Kidney tubule cell (primary cell): ENCODE measurements around the gene GNG2.

ENCODE experiments used
- DNase-seq: peaks from one replicate; pipeline ENCODE4 v3.0.0-alpha.2; 2018; ENCODE audit warnings: low spot score

GNG2 gene

DNA sequence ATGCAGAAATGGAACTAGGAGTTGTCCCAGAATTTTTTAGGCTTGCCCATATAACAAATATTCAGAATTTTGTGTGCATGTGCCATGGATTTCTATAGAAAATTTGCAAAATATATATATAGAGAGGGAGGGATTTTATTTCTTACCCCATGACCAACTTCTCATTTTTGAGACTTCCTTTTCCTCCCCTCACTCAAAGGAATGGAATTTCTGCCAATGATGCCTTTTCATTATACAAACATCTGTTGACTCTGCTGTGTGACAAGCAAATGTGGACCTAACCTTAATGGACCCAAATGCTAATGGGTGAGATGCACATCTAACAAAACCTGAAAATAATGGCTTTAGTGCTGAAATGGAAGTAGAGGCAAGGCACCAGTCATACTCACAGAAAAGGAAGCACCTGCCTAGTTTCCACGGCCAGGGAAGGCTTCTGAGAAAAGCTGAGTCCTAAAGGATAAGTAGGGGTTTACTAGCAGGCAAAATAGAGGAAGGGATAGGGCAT, 3.6 kb upstream of the GNG2 start:
- no peak for DNase-seq

- no peak for DNase-seq
These were observed 1.3 kb upstream of the GNG2 start for GRCh38 chr14:51859131-51859530.

GRCh38 chr14:51860825-51861499, 550 bp downstream of the GNG2 start:
- DNase-seq, result no peak

DNA sequence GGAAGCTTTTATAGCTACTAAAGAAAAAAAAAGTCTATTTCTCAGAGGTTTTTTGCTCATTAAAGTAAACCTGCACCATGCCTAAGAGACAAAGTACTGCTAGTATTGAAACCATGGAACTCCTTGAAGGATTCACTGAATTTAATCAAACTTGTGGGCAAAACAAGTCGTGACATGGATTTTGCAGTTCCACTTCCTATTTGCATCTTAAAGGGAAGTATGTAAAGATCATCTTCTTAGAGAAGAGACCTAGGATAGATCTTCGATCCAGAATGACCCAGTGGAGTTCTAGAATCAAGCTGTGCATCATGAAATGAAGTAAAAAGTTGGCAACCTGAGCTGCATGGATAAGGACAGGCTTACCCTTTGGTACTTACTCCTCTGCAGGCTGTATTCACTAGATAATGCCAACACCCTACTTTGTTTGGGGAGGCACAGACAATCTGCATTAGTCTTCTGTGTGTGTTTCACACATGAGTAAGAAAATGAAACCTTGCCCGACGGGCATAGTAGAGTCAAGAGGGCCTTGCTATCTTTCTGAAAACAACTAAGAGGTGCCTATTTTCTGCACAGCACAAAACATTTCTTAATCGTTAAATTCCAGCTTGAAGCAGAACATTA, 1.9 kb downstream of the GNG2 start:
- DNase-seq, result no peak

DNA sequence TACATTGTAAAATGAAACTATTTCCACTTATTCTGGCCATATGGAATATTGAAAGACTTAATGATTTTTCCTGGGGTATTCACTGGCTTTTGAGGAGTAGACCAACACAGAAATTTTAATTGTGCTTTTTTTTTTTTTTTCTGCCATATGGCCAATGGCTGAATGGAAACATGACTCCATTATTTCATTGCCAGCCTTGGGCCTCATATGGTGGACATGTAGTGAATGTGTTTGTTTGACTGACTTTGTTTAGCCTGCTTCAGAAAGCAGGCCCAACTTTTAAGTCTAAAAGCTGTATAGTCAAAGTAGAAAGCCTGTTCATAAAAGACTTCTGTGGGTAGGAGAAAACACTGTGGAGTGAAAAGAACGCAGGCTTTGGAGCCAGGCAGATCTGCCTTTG, 2.4 kb downstream of the GNG2 start:
- DNase-seq, result no peak

DNA sequence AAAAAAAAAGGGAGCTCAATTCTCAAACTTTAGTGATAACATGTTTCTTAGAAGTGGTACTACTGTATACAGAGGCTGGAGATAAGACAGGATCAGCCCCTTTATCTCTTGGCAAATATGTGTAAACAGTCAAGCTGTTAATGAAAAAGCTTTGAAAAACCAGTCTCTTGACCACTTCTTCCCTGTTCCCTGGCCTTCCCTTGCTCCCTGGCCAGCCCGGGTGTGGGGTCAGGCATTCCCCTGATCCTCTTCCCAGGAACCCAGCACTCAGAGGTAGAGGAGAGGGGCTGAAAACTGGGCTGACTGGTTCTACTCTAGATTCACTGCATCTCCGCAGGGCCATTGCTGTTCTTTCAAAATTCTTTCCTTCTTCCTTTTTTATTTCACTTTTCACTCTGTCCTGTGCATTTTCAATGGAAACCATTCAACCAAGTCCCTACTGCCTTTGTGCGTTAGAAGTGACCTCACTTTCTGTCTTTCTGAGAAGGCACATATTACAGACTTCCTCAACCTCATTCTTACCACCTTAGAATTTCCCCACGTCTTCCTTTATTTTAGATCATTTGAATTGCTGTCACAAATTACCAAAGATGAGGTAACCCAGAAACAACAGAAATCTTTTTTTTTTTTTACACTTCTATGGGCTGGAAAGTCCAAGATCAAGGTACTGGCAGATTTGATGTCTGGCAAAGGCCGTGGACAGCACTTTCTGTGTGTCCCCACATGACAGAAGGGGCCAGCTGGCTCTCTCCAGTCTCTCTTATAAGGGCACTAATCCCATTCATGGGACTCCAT, 5.7 kb downstream of the GNG2 start:
- no peak for DNase-seq

DNA sequence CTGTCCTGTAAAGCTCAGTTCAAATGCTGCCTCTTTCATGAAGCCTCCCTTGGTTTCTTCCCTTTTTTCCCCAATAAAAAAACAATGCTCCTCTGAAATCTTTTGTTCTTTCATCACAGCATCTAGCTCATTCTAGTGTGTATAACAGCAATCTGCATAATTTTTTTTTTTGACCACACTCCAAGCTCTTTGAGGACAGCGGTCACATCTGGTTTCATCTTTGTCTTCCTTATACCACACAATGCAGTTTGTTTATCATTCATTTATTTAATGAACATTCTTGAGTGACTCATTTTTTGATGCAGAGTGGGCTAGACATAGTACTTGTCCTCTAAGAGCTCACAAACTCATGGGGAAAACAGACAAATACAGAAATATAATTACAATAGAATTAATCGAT, 7.3 kb downstream of the GNG2 start:
- no peak for DNase-seq

- no peak for DNase-seq
These were observed 8.0 kb downstream of the GNG2 start for GRCh38 chr14:51868405-51868804.

- no peak for DNase-seq
These were observed 9.1 kb downstream of the GNG2 start for GRCh38 chr14:51869411-51870100.

GRCh38 chr14:51870606-51871005, 10.2 kb downstream of the GNG2 start:
- DNase-seq, result no peak

DNA sequence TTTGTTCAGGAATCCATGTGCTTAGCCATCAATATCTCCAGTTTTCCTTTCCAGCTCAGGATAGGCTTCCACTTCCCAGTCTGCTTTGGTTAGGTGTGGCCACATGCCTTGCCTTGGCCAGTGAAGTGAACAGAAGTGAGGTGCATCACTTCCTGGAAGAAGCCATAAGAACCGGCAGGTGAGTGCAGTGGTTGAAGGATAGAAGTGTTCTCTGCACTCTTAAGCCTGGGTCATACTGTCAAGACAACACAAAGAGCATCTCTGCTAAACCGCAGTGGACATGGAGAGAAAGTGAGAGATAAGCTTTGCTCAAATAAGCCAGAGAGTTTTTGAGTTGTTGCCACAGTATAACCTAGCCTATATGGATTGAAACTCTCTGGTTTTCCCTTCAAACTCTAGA, 11.4 kb downstream of the GNG2 start:
- DNase-seq, result no peak

DNA sequence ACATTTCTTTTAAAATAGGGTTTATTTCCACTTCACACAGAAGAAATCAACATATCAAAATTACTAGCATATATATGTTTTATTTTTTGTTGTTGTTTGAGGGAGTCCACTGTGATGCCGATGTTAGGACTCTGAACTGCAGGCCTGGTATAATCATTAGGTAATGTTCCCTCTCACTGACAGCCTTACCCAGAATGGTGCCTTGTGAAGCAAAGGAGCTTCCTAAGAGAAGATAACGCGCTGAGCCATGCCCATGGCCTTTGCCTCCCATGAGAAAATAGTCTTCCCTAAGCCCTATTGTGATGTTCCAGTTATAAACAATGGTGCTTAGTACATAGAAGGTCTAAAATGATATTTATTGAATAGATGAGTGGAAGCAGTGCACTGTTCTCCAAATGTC, 12.0 kb downstream of the GNG2 start:
- DNase-seq, result no peak

GRCh38 chr14:51873221-51873893, 12.9 kb downstream of the GNG2 start:
- peak; percentile 87 for DNase-seq

GRCh38 chr14:51877810-51878209, 17.4 kb downstream of the GNG2 start:
- DNase-seq, result no peak

- no peak for DNase-seq
These were observed 18.8 kb downstream of the GNG2 start for GRCh38 chr14:51879170-51879569.

DNA sequence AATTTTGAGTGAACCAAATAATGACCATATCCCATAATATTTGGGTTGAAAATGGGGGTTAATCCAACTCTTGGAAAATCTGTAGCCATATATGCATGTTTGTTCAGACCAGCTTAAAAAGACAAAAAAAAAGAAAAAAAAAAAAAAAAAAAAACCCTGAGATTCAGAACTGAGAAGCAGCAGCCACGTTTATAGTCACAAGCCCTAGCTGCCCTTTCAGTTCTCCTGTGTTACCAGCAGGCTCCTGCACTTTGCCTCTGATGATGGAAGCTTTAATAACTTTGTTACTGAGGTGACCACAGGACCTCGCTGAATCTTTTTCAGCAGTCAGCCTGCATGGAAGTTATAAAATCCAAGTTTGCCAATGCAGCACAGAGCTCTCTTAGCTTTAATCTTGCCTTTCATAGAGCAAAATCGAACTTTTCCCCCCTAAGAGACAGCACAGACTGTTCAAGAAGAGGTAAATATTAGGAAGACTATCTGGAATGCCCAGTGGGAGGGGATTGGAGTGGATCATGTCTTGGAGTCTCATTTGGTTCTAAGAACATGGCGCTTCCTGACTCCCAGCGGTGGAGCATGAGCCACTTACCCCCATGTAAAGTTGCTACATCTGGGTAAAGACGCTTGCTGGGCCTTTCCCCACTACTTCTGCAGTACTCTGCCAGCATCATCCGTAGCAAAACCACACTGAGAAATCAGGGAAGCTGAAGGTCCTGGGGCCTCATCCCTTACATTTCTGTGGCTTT, 20.6 kb downstream of the GNG2 start:
- DNase-seq, result no peak

GRCh38 chr14:51881636-51882035, 21.2 kb downstream of the GNG2 start:
- no peak for DNase-seq

DNA sequence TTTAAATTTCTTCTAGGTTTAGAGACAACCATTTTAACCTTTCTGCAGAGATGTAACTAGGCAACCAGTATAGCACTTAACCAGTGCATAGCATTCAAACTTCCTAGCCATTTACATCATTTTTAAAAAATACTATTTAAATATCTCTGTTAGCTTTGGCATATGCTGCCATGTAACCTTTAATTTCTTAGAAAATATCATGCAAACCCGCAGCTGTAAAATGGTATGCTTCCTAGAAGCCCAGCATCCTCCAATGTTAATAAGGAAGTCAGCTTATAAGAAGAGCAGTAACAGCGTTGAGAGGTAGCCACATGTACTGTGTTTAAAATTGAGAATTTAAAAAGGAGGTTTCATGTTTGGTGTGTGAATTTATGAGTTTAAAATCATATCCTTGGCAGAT, 22.8 kb downstream of the GNG2 start:
- no peak for DNase-seq

GRCh38 chr14:51884086-51884927, 23.9 kb downstream of the GNG2 start:
- peak; percentile 4 for DNase-seq

DNA sequence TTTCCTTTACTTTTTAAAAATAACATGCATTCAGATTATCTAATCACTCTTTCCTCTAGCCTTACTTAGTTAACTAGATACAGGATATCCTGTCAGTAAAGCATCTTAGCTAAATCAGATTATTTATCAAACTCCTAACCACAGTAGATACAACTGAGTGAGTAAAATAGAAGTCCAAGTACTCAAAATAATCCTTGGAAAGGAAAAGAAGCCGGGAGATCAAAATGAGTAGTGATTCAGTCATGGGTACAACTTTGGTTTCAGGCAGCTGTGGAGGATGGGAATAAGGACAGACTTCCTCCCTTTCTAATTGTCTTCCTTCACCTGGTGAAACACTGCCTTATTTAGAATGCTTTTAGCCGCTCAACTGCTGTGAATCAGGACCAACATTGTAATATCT, 29.4 kb downstream of the GNG2 start:
- DNase-seq, result no peak
